NOMO-1 treated with dmso at 0.1 percent for 144 hours (cell line): ENCODE results near the gene CCL4L2.
"Not testable (repeated sequence)": the region's sequence is repeated elsewhere in the genome, so short reads cannot be mapped to it uniquely, and the experiment has no call there.

Source experiments
- DNase-seq: peaks from one replicate; lab custom pipeline; 2025; ENCODE audit not compliant: unreplicated experiment; lab: John Stamatoyannopoulos, UW

Gene CCL4L2

GRCh38 chr17:36194832-36195433 lies 15.9 kb upstream of the CCL4L2 start:
- not testable (repeated sequence) for DNase-seq

GRCh38 chr17:36195434-36196130 lies 15.3 kb upstream of the CCL4L2 start:
- DNase-seq: no peak

- DNase-seq: no peak
Measured at GRCh38 chr17:36196131-36196486, 14.8 kb upstream of the CCL4L2 start.

GRCh38 chr17:36197387-36197703 lies 13.5 kb upstream of the CCL4L2 start:
- peak; percentile 38 for DNase-seq

GRCh38 chr17:36198831-36199465 lies 11.9 kb upstream of the CCL4L2 start:
- no peak for DNase-seq

- not testable (repeated sequence) for DNase-seq
Measured at GRCh38 chr17:36201102-36201501, 9.8 kb upstream of the CCL4L2 start.

- DNase-seq: not testable (repeated sequence)
Measured at GRCh38 chr17:36201506-36201905, 9.4 kb upstream of the CCL4L2 start.

GRCh38 chr17:36203335-36203734 lies 7.5 kb upstream of the CCL4L2 start:
- DNase-seq: no peak

- DNase-seq: no peak
Measured at GRCh38 chr17:36204724-36205500, 6.0 kb upstream of the CCL4L2 start.

- no peak for DNase-seq
Measured at GRCh38 chr17:36205637-36206485, 5.0 kb upstream of the CCL4L2 start.

- not testable (repeated sequence) for DNase-seq
Measured at GRCh38 chr17:36206486-36206821, 4.4 kb upstream of the CCL4L2 start.

GRCh38 chr17:36207383-36207782 lies 3.5 kb upstream of the CCL4L2 start:
- DNase-seq: not testable (repeated sequence)

GRCh38 chr17:36209575-36209974 lies 1.3 kb upstream of the CCL4L2 start:
- DNase-seq: no peak

GRCh38 chr17:36211484-36212271 lies 815 bp downstream of the CCL4L2 start:
- not testable (repeated sequence) for DNase-seq

GRCh38 chr17:36212272-36212605 lies 1.4 kb downstream of the CCL4L2 start:
- no peak for DNase-seq

- peak; percentile 77 for DNase-seq
Measured at GRCh38 chr17:36212966-36213365, 2.1 kb downstream of the CCL4L2 start.

GRCh38 chr17:36213695-36214094 lies 2.8 kb downstream of the CCL4L2 start:
- DNase-seq: no peak

GRCh38 chr17:36214918-36215317 lies 4.1 kb downstream of the CCL4L2 start:
- DNase-seq: no peak

- DNase-seq: not testable (repeated sequence)
Measured at GRCh38 chr17:36215406-36216308, 4.8 kb downstream of the CCL4L2 start.
